ENCODE measurements around the gene FER.

- TF ChIP-seq CTCF (IDR thresholded peaks at IDR 0.05 in 8 of 11, conservative IDR thresholded peaks at IDR 0.05 in 3 of 11) = no peak
- no peak for TF ChIP-seq POLR2A (IDR thresholded peaks at IDR 0.05)
These were observed 282.9 kb downstream of the FER start for GRCh38 chr5:109030360-109031143.
